ENCODE results near the gene PATE4.

PATE4 gene

DNA sequence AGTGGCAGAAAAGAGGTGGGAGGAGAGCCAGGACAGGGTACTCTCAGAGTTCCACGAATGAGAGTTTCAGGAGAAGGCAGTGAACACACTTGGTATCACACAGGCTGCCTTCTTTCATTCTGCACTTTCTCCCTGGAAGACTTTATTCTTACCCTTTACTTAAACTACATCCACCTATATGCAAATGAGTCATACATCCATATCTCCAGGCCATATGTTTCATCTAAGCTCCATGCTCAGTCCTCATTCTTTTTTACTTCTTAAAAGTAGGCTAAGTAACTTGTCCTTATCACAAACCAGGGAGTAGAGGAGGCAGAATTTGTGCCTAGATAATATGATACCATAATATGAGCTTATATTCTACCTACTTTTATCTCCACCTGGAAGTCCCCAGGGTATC lies 48.2 kb downstream of the PATE4 start:
- Histone ChIP-seq H3K36me3 (ENCODE audit: control insufficient read depth, insufficient read depth, low read length) (no peaks in the 10 kb centered on the region), H3K4me3 (replicated peaks; ENCODE audit: low read depth, low read length) (no peak overlapping the region), H3K27me3 (replicated peaks; ENCODE audit: control insufficient read depth, insufficient read depth, low read length) (no peaks in the 10 kb centered on the region)
- no peak for DNase-seq (ENCODE audit: extremely low read depth, insufficient read length)
- TF ChIP-seq, protein P1, sequence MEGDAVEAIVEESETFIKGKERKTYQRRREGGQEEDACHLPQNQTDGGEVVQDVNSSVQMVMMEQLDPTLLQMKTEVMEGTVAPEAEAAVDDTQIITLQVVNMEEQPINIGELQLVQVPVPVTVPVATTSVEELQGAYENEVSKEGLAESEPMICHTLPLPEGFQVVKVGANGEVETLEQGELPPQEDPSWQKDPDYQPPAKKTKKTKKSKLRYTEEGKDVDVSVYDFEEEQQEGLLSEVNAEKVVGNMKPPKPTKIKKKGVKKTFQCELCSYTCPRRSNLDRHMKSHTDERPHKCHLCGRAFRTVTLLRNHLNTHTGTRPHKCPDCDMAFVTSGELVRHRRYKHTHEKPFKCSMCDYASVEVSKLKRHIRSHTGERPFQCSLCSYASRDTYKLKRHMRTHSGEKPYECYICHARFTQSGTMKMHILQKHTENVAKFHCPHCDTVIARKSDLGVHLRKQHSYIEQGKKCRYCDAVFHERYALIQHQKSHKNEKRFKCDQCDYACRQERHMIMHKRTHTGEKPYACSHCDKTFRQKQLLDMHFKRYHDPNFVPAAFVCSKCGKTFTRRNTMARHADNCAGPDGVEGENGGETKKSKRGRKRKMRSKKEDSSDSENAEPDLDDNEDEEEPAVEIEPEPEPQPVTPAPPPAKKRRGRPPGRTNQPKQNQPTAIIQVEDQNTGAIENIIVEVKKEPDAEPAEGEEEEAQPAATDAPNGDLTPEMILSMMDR (IDR thresholded peaks at IDR 0.05; ENCODE audit: insufficient read depth, low read length, poor library complexity, severe bottlenecking): no peak

DNA sequence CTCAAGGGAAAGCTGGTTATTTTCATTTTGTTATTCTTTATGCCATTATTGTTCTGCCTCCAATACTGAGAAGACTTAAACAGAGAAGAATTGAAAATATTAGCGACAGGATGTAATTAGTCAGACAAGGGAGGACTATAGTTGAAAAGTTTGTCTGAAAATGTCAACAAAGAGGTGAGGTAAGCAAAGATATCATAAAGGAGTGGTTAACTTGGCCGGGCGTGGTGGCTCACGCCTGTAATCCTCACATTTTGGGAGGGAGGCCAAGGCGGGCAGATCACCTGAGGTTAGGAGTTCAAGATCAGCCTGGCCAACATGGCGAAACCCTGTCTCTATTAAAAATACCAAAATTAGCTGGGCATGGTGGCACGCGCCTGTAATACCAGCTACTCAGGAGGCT lies 50.3 kb downstream of the PATE4 start:
- Histone ChIP-seq H3K27me3 (replicated peaks; ENCODE audit: control insufficient read depth, insufficient read depth, low read length) (no peaks in the 10 kb centered on the region), H3K36me3 (ENCODE audit: control insufficient read depth, insufficient read depth, low read length) (no peaks in the 10 kb centered on the region), H3K4me3 (replicated peaks; ENCODE audit: low read depth, low read length) (no peak overlapping the region)
- TF ChIP-seq, protein P1 (IDR thresholded peaks at IDR 0.05; ENCODE audit: insufficient read depth, low read length, poor library complexity, severe bottlenecking): no peak
- DNase-seq (ENCODE audit: extremely low read depth, insufficient read length): no peak

DNA sequence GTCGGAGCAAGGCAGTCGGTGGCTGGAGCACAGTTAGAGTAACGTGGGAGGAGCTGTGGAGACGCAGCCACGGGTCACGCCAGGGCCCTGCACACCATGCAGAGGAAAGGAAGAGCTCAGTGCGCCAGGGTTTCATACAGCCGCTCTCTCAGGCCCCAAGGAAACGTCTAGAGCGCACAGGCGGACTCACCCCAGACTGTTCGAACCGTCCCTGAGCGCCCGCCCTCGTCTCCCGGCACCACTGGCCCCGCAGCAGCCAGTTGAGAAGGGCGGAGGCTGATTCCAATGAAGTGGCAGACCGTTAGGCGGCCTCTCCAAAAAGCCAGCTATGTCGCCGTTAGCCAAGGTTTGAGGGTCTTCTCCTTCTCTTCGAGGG lies 53.9 kb downstream of the PATE4 start:
- TF ChIP-seq, protein P1 (IDR thresholded peaks at IDR 0.05; ENCODE audit: insufficient read depth, low read length, poor library complexity, severe bottlenecking): no peak
- DNase-seq (ENCODE audit: extremely low read depth, insufficient read length): peak; percentile 21

DNA sequence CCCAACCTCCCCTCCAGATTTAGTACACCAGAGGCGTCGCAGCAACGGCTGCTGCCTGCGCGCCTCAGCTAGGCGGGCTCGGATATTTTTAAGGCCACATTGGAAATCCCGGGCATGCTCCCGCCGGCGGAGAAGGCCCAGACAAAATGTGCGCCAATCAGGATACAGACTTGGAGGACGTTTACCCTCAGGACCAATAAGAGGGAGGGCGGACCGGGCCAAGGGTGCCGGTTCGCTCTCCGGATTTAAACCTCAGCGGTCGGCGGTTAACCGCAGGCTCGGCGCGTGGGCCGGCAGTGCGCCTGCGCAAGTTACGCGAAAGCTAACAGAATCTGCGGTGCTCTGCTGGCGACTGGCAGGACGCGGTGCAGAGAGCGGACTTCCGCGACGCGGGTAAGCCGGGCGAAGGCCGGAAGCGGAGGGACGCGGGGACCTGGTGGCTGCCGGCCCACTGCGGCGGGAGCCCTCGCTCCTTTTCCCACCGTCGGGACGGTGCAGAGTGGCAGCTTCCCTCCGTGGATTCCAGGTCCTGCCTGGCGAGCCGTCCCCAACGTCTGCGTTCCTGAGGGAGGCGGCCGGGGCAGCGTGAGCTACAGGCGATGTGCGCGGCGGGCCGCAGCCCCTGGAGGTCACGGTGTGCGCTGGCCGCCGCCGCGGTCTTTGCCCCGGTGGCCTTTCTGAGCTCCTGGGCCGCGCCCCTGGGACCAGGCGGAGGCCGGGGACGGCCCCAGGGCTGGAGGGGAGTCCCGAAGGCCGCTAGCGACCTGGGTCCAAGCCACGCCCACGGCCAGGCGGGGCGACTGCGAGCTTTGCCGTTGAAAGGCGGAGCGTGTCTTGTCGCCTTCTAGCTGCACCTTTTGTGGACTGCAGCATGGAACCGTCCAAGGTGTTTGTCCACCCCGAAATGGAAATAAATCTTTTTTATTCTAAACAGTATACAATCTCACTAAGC lies 54.5 kb downstream of the PATE4 start, which contains the start of gene HYLS1:
TSS of gene HYLS1 (plus strand) at position 296 of the 952 bp plus-strand sequence. CDS start 11,701 bp downstream, outside the sequence.
- peak within 1 kb of the TSS; percentile 97 for H3K4me3 ChIP-seq (replicated peaks; ENCODE audit: low read depth, low read length)
- TF ChIP-seq, protein P1 (IDR thresholded peaks at IDR 0.05; ENCODE audit: insufficient read depth, low read length, poor library complexity, severe bottlenecking): peak; percentile 37
- no peaks in the 10 kb centered on the region for H3K27me3 ChIP-seq (replicated peaks; ENCODE audit: control insufficient read depth, insufficient read depth, low read length)
- H3K36me3 ChIP-seq (ENCODE audit: control insufficient read depth, insufficient read depth, low read length): no peaks in the 10 kb centered on the region
- peak; percentile 93 for DNase-seq (ENCODE audit: extremely low read depth, insufficient read length)

More for the DNA sequence above, 53.9 kb downstream of the PATE4 start:
- H3K27me3 ChIP-seq (replicated peaks; ENCODE audit: control insufficient read depth, insufficient read depth, low read length): no peaks in the 10 kb centered on the region
- H3K4me3 ChIP-seq (replicated peaks; ENCODE audit: low read depth, low read length): no peak overlapping the region; the same call in 1 of the 2 replicates
- no peaks in the 10 kb centered on the region for H3K36me3 ChIP-seq (ENCODE audit: control insufficient read depth, insufficient read depth, low read length)
